Measurements from ENCODE around the gene SERTAD3.
"Not testable (repeated sequence)": the region's sequence is repeated elsewhere in the genome, so short reads cannot be mapped to it uniquely, and the experiment has no call there.

The SERTAD3 gene

GRCh38 chr19:40461669-40462221, 17.6 kb upstream of the SERTAD3 start:
- no peaks in the 10 kb centered on the region for H3K36me3 ChIP-seq (ENCODE audit: insufficient read depth, low read length)
- no peak overlapping the region for H3K27ac ChIP-seq
- no peaks in the 10 kb centered on the region for H3K9me3 ChIP-seq (ENCODE audit: low read depth, low read length)
- no peak overlapping the region for H3K9ac ChIP-seq (ENCODE audit: insufficient read length)
- TF ChIP-seq FOXP2 (optimal IDR thresholded peaks at IDR 0.05; ENCODE audit: control extremely low read depth, extremely low read length, insufficient read depth) (no peak), EZH2 (IDR thresholded peaks at IDR 0.05) (no peak), POLR2AphosphoS5 (IDR thresholded peaks at IDR 0.05; ENCODE audit: borderline replicate concordance, low read depth, low read length) (no peak)
- DNase-seq (ENCODE audit: low read depth, low spot score), result no peak
- H3K4me3 ChIP-seq, result no peak overlapping the region

GRCh38 chr19:40460185-40460584, 16.1 kb upstream of the SERTAD3 start:
- no peak overlapping the region for H3K4me3 ChIP-seq
- no peaks in the 10 kb centered on the region for H3K36me3 ChIP-seq (ENCODE audit: insufficient read depth, low read length)
- DNase-seq (ENCODE audit: low read depth, low spot score), result no peak
- TF ChIP-seq EZH2 (IDR thresholded peaks at IDR 0.05) (no peak), POLR2AphosphoS5 (IDR thresholded peaks at IDR 0.05; ENCODE audit: borderline replicate concordance, low read depth, low read length) (no peak), FOXP2 (optimal IDR thresholded peaks at IDR 0.05; ENCODE audit: control extremely low read depth, extremely low read length, insufficient read depth) (no peak)
- no peaks in the 10 kb centered on the region for H3K9me3 ChIP-seq (ENCODE audit: low read depth, low read length)
- H3K9ac ChIP-seq (ENCODE audit: insufficient read length), result no peak overlapping the region
- H3K27ac ChIP-seq, result no peak overlapping the region

- no peak for DNase-seq (ENCODE audit: low read depth, low spot score)
- Histone ChIP-seq H3K36me3 (ENCODE audit: insufficient read depth, low read length) (no peaks in the 10 kb centered on the region), H3K4me3 (no peak overlapping the region), H3K9me3 (ENCODE audit: low read depth, low read length) (no peaks in the 10 kb centered on the region), H3K9ac (ENCODE audit: insufficient read length) (no peak overlapping the region), H3K27ac (no peak overlapping the region)
- TF ChIP-seq EZH2 (IDR thresholded peaks at IDR 0.05) (no peak), FOXP2 (optimal IDR thresholded peaks at IDR 0.05; ENCODE audit: control extremely low read depth, extremely low read length, insufficient read depth) (no peak), POLR2AphosphoS5 (IDR thresholded peaks at IDR 0.05; ENCODE audit: borderline replicate concordance, low read depth, low read length) (no peak)
Observed at GRCh38 chr19:40458597-40458974, 14.5 kb upstream of the SERTAD3 start.

- TF ChIP-seq EZH2 (IDR thresholded peaks at IDR 0.05) (no peak), FOXP2 (optimal IDR thresholded peaks at IDR 0.05; ENCODE audit: control extremely low read depth, extremely low read length, insufficient read depth) (no peak), POLR2AphosphoS5 (IDR thresholded peaks at IDR 0.05; ENCODE audit: borderline replicate concordance, low read depth, low read length) (no peak)
- H3K9ac ChIP-seq (ENCODE audit: insufficient read length), result no peak overlapping the region
- H3K9me3 ChIP-seq (ENCODE audit: low read depth, low read length), result no peaks in the 10 kb centered on the region
- no peak overlapping the region for H3K4me3 ChIP-seq
- no peaks in the 10 kb centered on the region for H3K36me3 ChIP-seq (ENCODE audit: insufficient read depth, low read length)
- H3K27ac ChIP-seq, result no peak overlapping the region
- DNase-seq (ENCODE audit: low read depth, low spot score), result no peak
Observed at GRCh38 chr19:40457953-40458596, 13.9 kb upstream of the SERTAD3 start.

GRCh38 chr19:40457048-40457447, 12.9 kb upstream of the SERTAD3 start:
- Histone ChIP-seq H3K9me3 (ENCODE audit: low read depth, low read length) (no peaks in the 10 kb centered on the region), H3K4me3 (no peak overlapping the region)

GRCh38 chr19:40453943-40454342, 9.8 kb upstream of the SERTAD3 start:
- not testable (repeated sequence) for H3K4me3 ChIP-seq; H3K27ac ChIP-seq; DNase-seq (ENCODE audit: low read depth, low spot score); H3K9me3 ChIP-seq (ENCODE audit: low read depth, low read length); H3K36me3 ChIP-seq (ENCODE audit: insufficient read depth, low read length); H3K9ac ChIP-seq (ENCODE audit: insufficient read length)

More at GRCh38 chr19:40457048-40457447, 12.9 kb upstream of the SERTAD3 start:
- TF ChIP-seq FOXP2 (optimal IDR thresholded peaks at IDR 0.05; ENCODE audit: control extremely low read depth, extremely low read length, insufficient read depth), result no peak
- TF ChIP-seq EZH2 (IDR thresholded peaks at IDR 0.05), result no peak
- TF ChIP-seq POLR2AphosphoS5 (IDR thresholded peaks at IDR 0.05; ENCODE audit: borderline replicate concordance, low read depth, low read length), result no peak
- Histone ChIP-seq H3K9ac (ENCODE audit: insufficient read length) (no peak overlapping the region), H3K27ac (no peak overlapping the region), H3K36me3 (ENCODE audit: insufficient read depth, low read length) (no peaks in the 10 kb centered on the region)
- no peak for DNase-seq (ENCODE audit: low read depth, low spot score)

- Histone ChIP-seq H3K4me3 (no peak overlapping the region), H3K36me3 (ENCODE audit: insufficient read depth, low read length) (no peaks in the 10 kb centered on the region), H3K27ac (no peak overlapping the region)
Observed at GRCh38 chr19:40453151-40453735, 9.1 kb upstream of the SERTAD3 start.

GRCh38 chr19:40452016-40452415, 7.9 kb upstream of the SERTAD3 start:
- Histone ChIP-seq H3K36me3 (ENCODE audit: insufficient read depth, low read length) (no peaks in the 10 kb centered on the region), H3K4me3 (no peak overlapping the region), H3K9ac (ENCODE audit: insufficient read length) (no peak overlapping the region), H3K27ac (no peak overlapping the region), H3K9me3 (ENCODE audit: low read depth, low read length) (no peaks in the 10 kb centered on the region)
- TF ChIP-seq EZH2 (IDR thresholded peaks at IDR 0.05), result no peak
- no peak for TF ChIP-seq POLR2AphosphoS5 (IDR thresholded peaks at IDR 0.05; ENCODE audit: borderline replicate concordance, low read depth, low read length)
- no peak for TF ChIP-seq FOXP2 (optimal IDR thresholded peaks at IDR 0.05; ENCODE audit: control extremely low read depth, extremely low read length, insufficient read depth)
- DNase-seq (ENCODE audit: low read depth, low spot score), result no peak

More at GRCh38 chr19:40453151-40453735, 9.1 kb upstream of the SERTAD3 start:
- no peak overlapping the region for H3K9ac ChIP-seq (ENCODE audit: insufficient read length)
- H3K9me3 ChIP-seq (ENCODE audit: low read depth, low read length), result no peaks in the 10 kb centered on the region
- TF ChIP-seq POLR2AphosphoS5 (IDR thresholded peaks at IDR 0.05; ENCODE audit: borderline replicate concordance, low read depth, low read length) (no peak), FOXP2 (optimal IDR thresholded peaks at IDR 0.05; ENCODE audit: control extremely low read depth, extremely low read length, insufficient read depth) (no peak), EZH2 (IDR thresholded peaks at IDR 0.05) (no peak)
- DNase-seq (ENCODE audit: low read depth, low spot score), result no peak

Data from SK-N-MC (cell line).